DMS153 (cell line): ENCODE results near the gene CHGA.

Experiments used
- DNase-seq: peaks from one replicate; lab custom pipeline; 2025; lab: John Stamatoyannopoulos, UW

Gene CHGA, protein sequence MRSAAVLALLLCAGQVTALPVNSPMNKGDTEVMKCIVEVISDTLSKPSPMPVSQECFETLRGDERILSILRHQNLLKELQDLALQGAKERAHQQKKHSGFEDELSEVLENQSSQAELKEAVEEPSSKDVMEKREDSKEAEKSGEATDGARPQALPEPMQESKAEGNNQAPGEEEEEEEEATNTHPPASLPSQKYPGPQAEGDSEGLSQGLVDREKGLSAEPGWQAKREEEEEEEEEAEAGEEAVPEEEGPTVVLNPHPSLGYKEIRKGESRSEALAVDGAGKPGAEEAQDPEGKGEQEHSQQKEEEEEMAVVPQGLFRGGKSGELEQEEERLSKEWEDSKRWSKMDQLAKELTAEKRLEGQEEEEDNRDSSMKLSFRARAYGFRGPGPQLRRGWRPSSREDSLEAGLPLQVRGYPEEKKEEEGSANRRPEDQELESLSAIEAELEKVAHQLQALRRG

DNA sequence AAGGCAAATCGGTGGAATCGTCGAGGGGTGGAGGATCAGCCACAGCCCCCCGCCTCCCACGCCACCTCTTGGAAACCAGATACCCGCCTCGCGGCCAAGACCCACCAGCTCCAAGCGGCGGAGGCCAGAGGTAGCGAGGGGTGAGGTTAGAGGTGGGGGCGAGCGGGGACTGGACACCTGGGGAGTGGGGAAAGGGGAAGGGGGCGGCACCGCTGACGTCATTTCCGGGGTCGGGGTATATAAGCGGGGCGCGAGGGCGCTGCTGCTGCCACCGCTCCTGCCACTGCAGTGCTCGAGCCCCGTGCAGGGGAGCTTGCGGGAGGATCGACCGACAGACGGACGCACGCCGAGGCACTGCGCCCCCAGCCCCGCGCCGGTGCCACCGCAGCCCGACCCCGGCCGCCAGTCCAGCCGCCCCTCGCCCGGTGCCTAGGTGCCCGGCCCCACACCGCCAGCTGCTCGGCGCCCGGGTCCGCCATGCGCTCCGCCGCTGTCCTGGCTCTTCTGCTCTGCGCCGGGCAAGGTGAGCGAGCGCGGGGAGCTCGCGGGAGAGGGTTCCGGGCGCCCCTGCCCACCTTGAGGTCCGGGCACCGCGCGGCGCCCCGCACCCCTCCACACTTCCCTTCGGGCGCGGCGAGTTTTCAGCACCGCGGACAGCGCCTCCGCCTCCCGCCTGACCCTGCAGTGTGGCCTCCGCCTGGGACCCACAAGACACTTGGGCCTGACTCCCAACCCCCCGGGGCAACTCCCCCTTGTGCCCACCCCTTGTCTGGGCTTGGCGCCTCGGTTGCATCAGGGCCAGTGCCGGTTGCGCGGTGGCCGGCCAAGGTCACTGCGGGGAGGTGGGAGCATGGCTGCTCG, at the start of gene CHGA:
TSS of gene CHGA (plus strand) at position 268 of the 861 bp plus-strand sequence. CDS start at position 478, 210 bp downstream.
- peak; percentile 37 for DNase-seq

DNA sequence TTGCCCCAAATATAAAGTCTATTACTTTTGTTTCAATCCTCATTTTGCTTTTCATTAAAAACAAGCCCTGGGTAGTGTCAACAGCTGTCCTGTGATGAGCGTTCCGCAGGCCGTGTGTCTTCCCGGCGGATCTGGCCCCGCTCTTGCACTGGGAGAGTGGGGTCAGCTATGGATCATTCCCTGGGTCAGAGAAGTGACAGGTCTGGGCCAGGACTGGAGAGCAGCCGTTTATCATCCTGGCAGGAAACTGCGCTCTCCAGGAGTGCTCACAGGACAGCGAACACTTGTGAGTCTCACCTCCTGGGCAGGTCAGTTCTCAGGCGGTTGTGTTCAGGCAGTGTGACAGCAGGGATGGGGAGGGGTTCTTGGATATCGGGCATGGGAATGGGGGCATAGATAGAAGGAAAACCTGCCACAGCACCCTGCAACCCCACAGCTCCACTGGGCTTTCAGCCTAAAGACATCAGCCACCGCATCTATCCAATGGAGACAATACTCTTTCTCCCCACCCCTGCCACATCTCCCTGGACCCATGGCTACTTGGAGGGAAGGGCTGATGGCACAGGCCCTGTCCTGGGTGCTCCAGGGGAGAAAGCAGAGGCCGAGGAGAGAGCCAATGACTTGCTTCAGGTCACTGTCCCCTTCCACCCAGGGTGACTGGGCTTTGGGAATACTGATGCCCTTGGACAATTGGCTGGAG, 47.8 kb upstream of the CHGA start:
- no peak for DNase-seq

DNA sequence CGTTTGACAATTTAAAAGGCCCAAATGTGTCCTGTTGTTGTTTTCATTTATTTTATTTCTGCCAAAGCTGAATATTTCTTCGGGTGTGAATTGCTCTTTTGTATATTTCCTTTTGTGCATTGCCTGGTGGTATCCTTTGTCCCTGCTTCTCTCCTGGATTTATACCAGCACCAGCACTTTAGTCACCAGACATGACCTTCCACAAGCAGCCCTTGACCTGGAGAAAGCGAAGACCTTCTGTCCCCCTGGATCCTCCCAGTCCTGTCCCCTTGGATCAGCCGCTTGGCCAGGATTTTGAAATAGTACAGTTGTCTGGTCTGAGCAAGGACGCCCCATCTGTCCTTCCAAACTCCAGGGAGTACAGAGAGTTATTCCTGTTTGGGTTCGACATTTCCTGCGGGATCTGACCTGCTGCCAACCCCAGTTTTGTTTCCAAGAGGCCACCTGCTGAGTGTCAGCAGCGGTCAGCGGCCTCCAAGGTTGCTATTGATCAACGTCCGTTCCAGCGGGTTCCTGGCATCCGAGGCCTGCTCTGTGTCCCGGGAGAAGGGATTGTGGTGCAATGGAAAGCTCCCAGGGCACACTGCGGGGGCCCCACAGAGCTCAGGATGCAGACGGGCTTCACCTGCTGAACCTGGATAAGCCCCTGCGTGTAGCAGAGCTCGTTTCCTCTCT, 45.1 kb upstream of the CHGA start:
- DNase-seq = no peak

DNA sequence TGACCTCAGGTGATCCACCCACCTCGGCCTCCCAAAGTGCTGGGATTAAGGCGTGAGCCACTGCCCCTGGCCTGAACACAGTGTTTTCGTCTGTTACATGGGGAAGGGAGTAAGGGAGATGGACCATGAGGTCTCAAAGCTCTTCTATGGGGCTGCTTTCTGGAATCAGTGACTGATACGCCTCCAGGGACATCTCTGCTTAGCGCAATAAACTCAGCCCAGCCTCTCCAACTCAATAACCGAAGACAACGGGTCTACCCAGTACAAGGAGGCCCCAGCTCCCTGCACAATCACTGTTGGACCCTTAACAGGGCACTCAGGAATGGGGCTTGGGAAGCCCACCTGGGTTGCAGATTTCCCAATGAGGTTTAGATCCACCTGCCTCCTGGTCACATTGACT, 42.6 kb upstream of the CHGA start:
- DNase-seq = no peak

DNA sequence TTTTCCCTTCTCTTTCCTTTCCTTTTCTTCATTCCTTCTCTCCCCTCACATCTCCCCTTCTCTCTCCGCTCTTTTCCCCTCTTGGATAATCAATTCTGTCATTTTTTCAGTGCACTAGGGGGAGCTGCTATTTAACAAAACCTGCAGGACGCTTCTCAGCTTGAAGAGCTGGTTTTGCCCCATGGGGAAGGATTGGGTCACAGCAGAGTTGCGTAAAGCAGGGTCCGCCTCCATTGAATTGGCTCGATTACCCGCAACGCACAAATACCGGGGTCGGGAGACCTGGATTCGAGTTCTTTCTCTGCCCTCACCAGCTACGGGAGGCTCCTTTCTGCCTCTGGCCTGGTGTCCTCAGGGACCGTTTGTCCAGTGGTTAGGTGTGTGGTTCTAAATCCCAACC, 42.1 kb upstream of the CHGA start:
- peak; percentile 76 for DNase-seq

DNA sequence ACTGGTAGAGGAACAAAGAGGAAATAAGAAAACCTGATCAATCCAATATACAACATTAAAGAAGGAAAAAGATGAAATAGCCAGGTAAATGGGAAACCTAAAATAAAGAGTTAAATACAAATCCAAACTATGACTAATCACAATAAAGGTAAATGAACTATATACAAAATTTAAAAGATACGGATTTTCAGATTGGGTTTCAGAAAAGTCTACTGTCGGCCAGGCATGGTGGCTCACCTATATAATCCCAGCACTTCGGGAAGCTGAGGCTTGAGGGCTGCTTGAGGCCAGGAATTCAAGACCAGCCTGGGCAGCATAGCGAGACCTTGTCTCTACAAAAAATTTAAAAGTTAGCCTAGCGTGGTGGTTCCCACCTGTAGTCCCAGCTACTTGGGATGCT, 39.9 kb upstream of the CHGA start:
- no peak for DNase-seq

DNA sequence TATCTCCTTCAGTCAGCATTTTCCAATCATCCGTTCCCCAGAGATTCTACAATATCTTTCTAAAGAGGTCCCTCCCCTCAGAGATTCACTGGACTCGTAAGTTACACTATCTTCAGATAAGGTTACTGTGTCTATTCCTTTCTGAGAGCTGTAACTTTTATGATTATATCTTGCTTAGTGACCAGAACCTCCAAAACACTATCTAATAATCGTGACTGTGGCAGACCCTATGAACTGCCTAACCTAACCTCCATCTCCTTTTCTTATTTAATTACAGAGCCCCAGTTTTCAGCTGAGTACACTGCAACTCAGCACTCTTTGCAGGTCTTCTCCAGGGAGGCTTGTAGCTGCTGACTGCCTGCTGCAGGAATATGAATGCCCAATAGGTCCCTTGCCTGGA, 38.5 kb upstream of the CHGA start:
- no peak for DNase-seq

DNA sequence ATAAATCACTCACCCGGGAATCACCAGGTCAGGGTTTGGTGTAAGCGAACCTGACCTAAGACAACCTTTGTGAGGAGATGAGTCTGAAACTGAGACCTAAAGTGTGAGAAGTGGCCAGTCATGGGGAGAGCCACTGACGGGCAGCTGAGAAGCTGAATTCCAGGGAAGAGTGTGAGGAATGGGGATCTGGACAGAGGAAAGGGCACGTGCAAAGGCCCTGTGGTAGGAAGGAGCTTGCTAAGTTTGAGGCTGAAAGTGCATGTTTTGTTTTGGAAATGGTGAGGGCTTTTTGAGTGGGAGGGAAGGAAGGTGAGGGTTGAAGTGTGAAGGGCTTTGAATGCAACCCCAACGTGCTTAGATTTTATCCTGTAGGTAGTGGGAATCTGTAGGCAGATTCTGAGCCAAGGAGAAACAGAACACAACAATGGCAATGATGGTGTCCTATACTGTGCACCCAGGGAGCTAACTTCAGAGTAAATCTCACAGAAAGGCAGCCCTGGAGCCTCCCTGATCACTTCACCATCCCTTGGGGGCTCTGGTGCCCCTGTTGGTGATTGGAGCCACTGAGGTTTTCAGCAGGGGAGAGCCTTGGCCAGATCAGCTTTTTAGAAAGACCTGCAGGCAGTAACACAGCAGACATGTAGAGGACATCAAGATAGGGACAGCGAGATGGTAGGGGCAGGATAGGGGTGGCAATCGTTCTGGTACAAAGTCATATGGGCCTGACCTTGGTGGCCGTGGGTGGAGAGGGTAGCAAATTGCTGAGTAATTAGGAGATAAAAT, 37.5 kb upstream of the CHGA start:
- DNase-seq = no peak

DNA sequence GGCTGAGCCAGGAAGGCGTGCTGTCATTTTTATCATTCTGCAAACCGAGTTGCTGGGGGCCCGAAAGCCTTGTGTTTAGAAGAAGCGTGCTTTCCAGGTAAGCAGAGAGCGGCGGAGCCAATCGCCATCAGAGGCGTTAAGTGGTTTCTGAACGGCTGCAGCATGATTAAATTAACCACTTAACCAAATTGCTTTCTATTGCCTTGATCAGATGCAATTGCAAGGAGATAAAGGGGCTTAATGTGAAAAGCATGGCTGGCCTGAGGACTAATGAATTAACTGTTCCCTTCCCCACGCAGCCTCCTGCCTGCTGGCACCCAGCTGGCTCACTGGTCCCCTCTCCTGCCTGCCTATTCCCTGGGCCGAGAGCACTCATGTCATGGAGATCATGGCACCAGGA, 36.6 kb upstream of the CHGA start:
- DNase-seq = peak; percentile 29

DNA sequence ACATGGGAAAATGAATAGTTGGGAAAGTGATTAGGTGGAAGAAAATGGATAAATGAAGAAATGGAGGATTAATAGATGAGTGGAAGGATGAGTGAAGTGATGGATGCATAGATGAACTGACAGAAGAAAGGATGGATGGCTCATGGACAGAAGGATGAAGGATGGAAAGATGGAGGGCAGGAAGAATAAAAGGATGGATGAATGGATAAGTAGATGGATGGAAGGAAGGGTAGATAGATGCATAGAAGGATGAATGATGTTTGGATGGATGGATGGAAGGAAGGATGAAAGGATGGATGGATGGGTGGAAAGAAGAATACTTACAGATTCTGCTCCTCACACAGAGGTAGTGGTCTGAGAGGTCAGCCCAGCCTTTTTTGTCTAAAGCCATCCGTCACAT, 35.8 kb upstream of the CHGA start:
- no peak for DNase-seq

DNA sequence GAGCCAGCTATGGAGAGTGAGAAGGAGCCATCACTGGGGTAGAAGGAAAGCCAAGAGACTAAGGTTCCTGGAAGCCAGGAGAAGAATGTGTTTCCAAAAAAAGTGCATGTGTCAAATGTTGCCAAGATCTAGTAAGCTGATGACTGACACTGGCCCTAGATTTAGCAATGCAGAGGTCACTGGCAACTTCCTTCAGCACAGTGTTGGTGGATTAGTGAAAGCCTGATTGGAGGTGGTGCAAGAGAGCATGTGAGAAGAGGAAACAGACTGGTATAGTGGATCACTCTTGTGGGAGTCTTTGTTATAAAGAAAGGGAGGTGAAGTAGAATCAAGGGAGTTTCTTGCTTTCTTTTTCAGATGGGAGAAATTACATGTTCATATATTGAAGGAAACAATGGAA, 34.1 kb upstream of the CHGA start:
- no peak for DNase-seq

DNA sequence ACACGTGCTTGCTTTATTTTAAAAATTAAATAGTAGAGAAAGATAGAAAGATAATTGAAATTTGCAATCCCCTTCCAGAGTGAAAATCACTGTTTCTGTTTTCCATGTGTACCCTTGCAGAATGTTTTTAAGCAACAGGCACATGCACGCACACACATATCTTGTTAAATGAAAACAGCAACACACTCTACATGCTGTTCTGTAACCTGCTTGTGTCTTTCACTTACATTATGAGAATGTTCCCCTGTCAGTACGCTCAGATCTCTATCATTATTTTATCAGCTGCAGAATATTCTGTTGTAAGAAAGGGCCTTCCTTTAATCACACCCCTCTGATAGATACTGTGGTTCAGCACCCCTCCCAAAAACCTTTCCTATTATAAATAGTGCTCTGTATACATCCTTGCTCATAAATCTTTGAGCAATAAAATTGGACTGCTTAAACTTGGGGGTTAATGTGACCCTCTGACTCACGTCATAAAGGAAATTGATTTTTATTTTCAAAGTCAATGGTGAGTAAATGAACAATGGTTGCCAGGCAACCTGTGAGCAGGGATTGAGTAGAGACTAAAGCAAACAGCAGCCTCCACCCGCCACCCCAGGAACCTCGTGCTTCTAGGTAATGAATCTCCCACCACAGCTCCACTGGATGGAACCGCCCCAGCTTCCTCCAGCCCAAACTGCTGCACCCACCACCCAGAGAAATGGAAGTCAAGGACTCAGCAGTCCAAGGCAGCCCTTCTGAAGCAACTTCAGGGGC, 31.9 kb upstream of the CHGA start:
- DNase-seq = peak; percentile 96

DNA sequence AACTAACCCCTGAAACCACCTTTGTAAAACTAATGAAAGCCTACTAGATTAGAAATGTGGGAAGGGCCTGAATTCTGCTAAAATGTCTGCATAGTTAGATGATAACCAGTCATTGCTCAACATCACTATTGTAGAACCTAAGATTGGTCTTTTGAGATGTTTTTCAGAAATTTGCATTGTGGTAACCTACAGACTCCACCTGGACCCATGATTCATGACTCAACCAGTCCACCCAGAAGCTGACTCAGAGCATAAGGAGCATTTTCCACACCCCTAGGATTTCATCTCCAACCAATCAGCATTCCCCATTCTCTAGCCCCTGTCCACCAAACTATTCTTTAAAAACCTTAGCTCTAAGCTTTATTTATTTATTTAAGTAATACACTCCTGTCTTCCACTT, 30.4 kb upstream of the CHGA start:
- no peak for DNase-seq

DNA sequence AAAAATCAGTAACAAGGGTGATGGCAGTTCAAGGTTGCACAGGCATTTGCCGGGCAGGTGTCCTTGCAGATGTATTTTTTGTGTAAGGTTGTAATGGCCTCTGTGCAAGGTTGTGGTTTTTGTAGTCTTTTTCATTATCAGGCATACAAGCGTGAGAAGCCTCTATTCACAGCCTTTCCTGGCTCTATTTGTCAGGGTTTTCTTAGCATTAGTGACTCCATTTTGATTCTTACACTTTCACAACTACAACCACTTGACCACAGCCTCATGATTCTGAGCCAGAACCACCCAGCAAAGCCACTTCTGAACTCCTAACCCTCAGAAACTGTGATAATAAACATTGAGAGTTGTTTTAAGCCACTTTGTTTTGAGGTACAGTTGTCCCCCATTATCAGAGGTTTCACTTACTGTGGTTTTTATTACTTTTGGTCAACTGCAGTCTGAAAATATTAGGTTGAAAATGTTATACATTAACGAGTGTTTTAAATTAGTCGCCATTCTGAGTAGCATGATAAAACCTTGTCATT, 27.5 kb upstream of the CHGA start:
- no peak for DNase-seq

DNA sequence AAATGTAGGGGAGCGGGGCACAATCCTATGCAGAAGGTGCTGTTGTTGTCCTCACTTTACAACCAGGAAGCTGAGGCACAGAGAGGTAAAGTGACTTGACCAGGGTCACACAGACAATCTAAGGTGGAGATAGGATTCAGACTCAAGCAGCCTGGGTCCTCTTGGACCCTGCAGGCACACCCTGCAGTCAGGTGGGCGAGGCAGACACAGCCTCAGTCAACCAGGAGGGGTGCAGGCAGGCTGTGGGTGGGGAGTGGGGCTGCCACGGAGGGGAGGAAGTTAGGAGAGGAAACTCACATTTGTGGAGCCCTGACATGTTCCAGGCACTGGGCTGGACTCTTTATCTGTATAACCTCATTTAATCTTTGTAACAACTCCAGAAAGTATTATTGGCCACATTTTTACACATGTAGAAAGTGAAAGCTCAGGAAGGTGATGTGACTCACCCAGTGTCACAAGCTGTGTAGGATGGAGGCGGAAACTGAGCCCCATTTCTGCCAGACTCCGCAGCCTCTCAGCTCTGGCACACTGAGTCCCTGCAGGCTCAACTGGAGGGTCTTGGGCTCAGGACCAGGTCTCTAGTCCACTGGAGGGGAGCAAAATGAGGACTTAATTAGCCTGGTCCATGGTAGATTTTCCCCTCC, 24.9 kb upstream of the CHGA start:
- DNase-seq = no peak

DNA sequence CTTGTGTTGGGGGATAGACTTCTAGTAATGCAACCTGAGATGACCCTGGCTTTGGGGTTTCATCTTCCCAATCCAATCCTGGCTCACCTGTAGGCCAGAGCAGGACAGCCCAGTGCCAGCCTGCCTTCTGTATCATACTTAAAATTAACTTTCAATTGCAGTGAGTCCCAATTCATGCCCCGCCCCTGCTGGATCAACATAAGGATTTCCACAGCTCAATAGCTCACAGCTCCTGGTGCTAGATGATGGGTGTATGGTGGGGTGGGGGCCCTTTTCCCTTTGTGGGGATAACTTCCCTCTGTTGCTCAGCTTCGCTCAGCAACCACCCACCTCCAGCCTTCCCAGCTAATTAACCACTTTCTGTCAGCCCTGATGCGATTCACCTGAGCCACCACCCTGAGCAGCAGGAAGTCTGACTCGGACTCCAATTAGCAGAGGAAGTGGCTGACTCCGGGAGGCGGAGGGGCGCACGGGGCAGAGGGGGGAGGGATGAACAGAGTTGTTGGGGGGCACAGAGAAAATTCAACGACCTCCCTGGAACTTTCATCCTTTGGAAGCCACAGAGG, 24.3 kb upstream of the CHGA start:
- no peak for DNase-seq

DNA sequence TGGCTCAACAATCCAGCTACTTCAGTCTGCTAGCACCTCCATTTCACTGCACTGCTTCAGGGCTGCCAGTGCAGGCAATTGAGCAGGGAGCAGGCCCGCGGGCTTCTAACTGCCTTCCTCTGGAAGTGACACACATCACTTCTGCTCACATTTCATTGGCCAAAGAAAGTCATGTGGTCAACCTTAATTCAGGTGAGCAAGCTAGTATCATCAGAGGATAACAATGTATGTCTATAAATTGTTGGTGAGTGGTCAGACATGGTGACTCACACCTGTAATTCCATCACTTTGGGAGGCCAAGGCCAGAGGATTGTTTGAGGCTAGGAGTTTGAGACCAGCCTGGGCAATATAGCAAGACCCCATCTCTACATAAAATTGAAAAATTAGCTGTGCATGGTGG, 22.3 kb upstream of the CHGA start:
- DNase-seq = no peak

DNA sequence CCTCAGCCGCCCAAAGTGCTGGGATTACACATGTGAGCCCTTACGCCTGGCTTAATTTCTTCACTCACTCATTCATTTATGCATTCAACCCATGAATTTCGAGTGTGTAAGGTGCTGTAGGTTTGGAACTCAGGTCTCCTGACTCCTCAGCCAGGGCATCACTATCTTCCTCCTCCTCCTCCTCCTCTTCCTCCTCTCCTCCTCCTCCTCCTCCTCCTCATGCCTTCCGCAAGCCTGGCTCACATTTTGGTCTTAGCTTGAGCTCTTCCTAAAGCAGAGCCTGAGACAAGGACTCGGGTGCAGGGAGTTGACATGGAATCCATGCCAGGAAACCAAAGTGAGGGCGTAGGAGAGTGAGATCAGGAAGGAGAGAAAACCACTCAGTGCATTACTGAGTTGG, 20.8 kb upstream of the CHGA start:
- DNase-seq = no peak

DNA sequence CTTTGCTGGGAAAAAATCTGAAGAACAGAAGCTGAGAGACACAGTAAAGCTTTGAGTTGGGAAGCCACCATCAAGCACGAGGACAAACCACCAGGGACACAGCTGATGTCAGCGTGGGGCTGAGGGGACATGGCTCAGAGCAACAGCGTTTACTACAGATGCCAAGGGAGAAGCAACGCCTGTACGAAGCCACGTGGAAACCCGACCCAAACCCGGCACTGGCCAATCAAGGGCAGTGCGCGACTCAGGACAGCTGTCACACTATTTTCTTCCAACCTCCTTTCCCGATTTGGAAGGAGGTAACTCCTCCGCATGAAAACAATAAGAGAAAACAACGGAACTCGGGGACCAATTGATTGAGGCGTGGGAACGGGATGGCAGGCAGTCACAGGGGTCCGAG, 20.2 kb upstream of the CHGA start:
- DNase-seq = no peak
